Mammary epithelial cell (primary cell): ENCODE results near the gene TSPAN9.

Experiments used
- CTCF ChIP-seq, 2 donors: IDR thresholded peaks in 1 of 2; conservative IDR thresholded peaks in 1 of 2; 2 replicates each; pipeline ENCODE4 v1.5.1; 2011 to 2012; ENCODE audit warnings: inconsistent platforms in 2 of 2, low read length in 2 of 2, mild to moderate bottlenecking in 2 of 2, control low read depth in 1 of 2, low read depth in 1 of 2; ENCODE audit not compliant: insufficient read depth in 1 of 2; ENCODE audit errors: extremely low read depth in 1 of 2
- EZH2 ChIP-seq: IDR thresholded peaks from 2 replicates; pipeline ENCODE4 v1.6.1; 2012; ENCODE audit warnings: low read length, inconsistent platforms, borderline replicate concordance

DNA sequence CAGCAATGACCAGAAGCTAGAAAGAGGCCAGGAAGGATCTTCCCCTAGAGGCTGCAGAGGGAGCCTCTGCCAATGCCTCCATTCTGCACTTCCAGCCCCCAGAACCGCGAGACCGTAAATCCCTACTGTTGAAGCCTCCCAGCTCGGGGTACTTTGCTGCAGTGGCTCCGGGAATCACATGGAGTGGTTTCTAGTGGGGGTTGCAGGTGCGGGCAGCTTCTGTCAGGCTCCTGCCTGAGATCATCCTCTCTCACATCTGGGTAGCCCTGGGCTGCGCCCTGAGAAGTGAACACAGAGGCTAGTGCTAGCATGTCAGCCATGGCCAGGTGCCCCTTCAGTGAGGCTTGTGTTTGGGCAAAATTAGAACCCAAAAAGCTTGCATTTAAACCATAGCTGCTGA, 67.3 kb downstream of the TSPAN9 start:
- TF ChIP-seq EZH2 = no peak
- TF ChIP-seq CTCF (conservative IDR thresholded peaks at IDR 0.05 in 1 of 2, IDR thresholded peaks at IDR 0.05 in 1 of 2; ENCODE audit: extremely low read depth in 1 of 2, insufficient read depth in 1 of 2, low read depth in 1 of 2, low read length in 2 of 2) = no peak
